ENCODE data around the gene SSBP4. TPM values are rescaled to one million over a fixed set of nuclear protein-coding genes. Genes with fewer than 3 reads are reported as not detected.

SSBP4 gene
- total RNA-seq, 4 donors from 2014 or later, result 18.1 to 30.5 (median 27.4) TPM

GRCh38 chr19:18428173-18428786, 9.1 kb downstream of the SSBP4 start:
- no peak for TF ChIP-seq POLR2A (IDR thresholded peaks at IDR 0.05)
- no peak for TF ChIP-seq CTCF (IDR thresholded peaks at IDR 0.05)
- TF ChIP-seq EP300 (IDR thresholded peaks at IDR 0.05), result no peak
- TF ChIP-seq POLR2AphosphoS5 (IDR thresholded peaks at IDR 0.05), result no peak
- peak overlapping the region; percentile 79 for H3K27ac ChIP-seq
- H3K27me3 ChIP-seq, result no peaks in the 10 kb centered on the region
- 89% methylated on average over 8 of the region's 17 CpGs for WGBS
- DNase-seq (ENCODE audit: low spot score in 2 of 2), result no peak
- peaks cover 58% of the 10 kb centered on the region for H3K4me1 ChIP-seq
- peak overlapping the region; percentile 47 for H3K4me3 ChIP-seq
- H3K9me3 ChIP-seq, result no peaks in the 10 kb centered on the region
- H3K36me3 ChIP-seq, result no peaks in the 10 kb centered on the region

- Histone ChIP-seq H3K36me3 (no peaks in the 10 kb centered on the region), H3K4me1 (peaks cover 60% of the 10 kb centered on the region), H3K4me3 (peak overlapping the region; percentile 47), H3K27me3 (no peaks in the 10 kb centered on the region), H3K9me3 (no peaks in the 10 kb centered on the region), H3K27ac (peak overlapping the region; percentile 79)
- DNase-seq (ENCODE audit: low spot score in 2 of 2), result peak in 1 of 2 donors; percentile 89
- WGBS, result no CpG with 5 or more reads among the region's 77 CpGs
- TF ChIP-seq EP300 (IDR thresholded peaks at IDR 0.05), result no peak
These were observed 9.8 kb downstream of the SSBP4 start for GRCh38 chr19:18428787-18429674.

GRCh38 chr19:18429717-18430416, 10.7 kb downstream of the SSBP4 start:
- WGBS, result 74% methylated on average over 9 of the region's 13 CpGs
- H3K4me3 ChIP-seq, result peak overlapping the region; percentile 47
- peaks cover 57% of the 10 kb centered on the region for H3K4me1 ChIP-seq
- H3K36me3 ChIP-seq, result no peaks in the 10 kb centered on the region
- peak overlapping the region; percentile 79 for H3K27ac ChIP-seq
- no peaks in the 10 kb centered on the region for H3K9me3 ChIP-seq
- no peak for TF ChIP-seq POLR2AphosphoS5 (IDR thresholded peaks at IDR 0.05)
- no peak for TF ChIP-seq EP300 (IDR thresholded peaks at IDR 0.05)
- TF ChIP-seq POLR2A (IDR thresholded peaks at IDR 0.05), result no peak
- TF ChIP-seq CTCF (IDR thresholded peaks at IDR 0.05), result no peak
- DNase-seq (ENCODE audit: low spot score in 2 of 2), result no peak
- no peaks in the 10 kb centered on the region for H3K27me3 ChIP-seq

- Histone ChIP-seq H3K4me3 (no peak overlapping the region), H3K4me1 (peaks cover 50% of the 10 kb centered on the region), H3K9me3 (no peaks in the 10 kb centered on the region), H3K27me3 (no peaks in the 10 kb centered on the region), H3K36me3 (no peaks in the 10 kb centered on the region), H3K27ac (no peak overlapping the region)
- TF ChIP-seq POLR2AphosphoS5 (IDR thresholded peaks at IDR 0.05) (no peak), EP300 (IDR thresholded peaks at IDR 0.05) (no peak), CTCF (IDR thresholded peaks at IDR 0.05) (no peak), POLR2A (IDR thresholded peaks at IDR 0.05) (no peak)
- no peak for DNase-seq (ENCODE audit: low spot score in 2 of 2)
- 87% methylated on average over 7 of the region's 21 CpGs for WGBS
These were observed 11.4 kb downstream of the SSBP4 start for GRCh38 chr19:18430417-18431144.

- no peaks in the 10 kb centered on the region for H3K36me3 ChIP-seq
- H3K4me1 ChIP-seq, result peaks cover 47% of the 10 kb centered on the region
- H3K27ac ChIP-seq, result no peak overlapping the region
- H3K9me3 ChIP-seq, result no peaks in the 10 kb centered on the region
- no peak for DNase-seq (ENCODE audit: low spot score in 2 of 2)
- TF ChIP-seq EP300 (IDR thresholded peaks at IDR 0.05) (no peak), POLR2A (IDR thresholded peaks at IDR 0.05) (no peak), POLR2AphosphoS5 (IDR thresholded peaks at IDR 0.05) (no peak), CTCF (IDR thresholded peaks at IDR 0.05) (no peak)
- H3K27me3 ChIP-seq, result no peaks in the 10 kb centered on the region
- H3K4me3 ChIP-seq, result no peak overlapping the region
- 91% methylated on average over 15 of the region's 34 CpGs for WGBS
These were observed 12.4 kb downstream of the SSBP4 start for GRCh38 chr19:18431351-18432197.

Data from suprapubic skin (tissue), 4 donors.